Sigmoid colon (tissue), 7 donors: Measurements from ENCODE around the gene NT5C1B. TPM values are rescaled to one million over a fixed set of nuclear protein-coding genes. Genes with fewer than 3 reads are reported as not detected.
A peak's percentile ranks its signal among the peaks of the same experiment; 100 is the strongest.

ENCODE experiments used
- DNase-seq: peaks from one replicate; pipeline ENCODE4 v3.0.0-alpha.2; 2019
- H3K27ac ChIP-seq, 4 donors: fragments of 200-600 bp; sonication (generic); one replicate each; pipeline ENCODE4 v1.5.1; 2016 to 2019; ENCODE audit warnings: mild to moderate bottlenecking in 1 of 4
- H3K27me3 ChIP-seq, 3 donors: fragments of 200-600 bp; sonication (generic); one replicate each; pipeline ENCODE4 v1.5.1; 2019; ENCODE audit warnings: mild to moderate bottlenecking in 1 of 3
- H3K36me3 ChIP-seq, 4 donors: fragments of 200-600 bp; sonication (generic); one replicate each; pipeline ENCODE4 v1.5.1; 2016 to 2019
- H3K4me1 ChIP-seq, 4 donors: fragments of 200-600 bp; sonication (generic); one replicate each; pipeline ENCODE4 v1.5.1; 2017 to 2019
- H3K4me3 ChIP-seq, 4 donors: fragments of 200-600 bp; sonication (generic); one replicate each; pipeline ENCODE4 v1.5.1; 2017 to 2019; ENCODE audit warnings: mild to moderate bottlenecking in 2 of 4, moderate library complexity in 1 of 4
- H3K9me3 ChIP-seq, 4 donors: fragments of 200-600 bp in 3 of 4; sonication (generic) in 3 of 4; one replicate each; pipeline versions ENCODE4 v1.5.1 to v1.6.1; 2013 to 2019
- EP300 ChIP-seq, 4 donors: sonication (generic); formaldehyde crosslinking; IDR thresholded peaks; one replicate each; pipeline ENCODE4 v1.6.1; 2017; ENCODE audit warnings: antibody characterized with exemption in 4 of 4
- POLR2A ChIP-seq, 2 donors: fragments of 450-650 bp; IDR thresholded peaks; one replicate each; pipeline ENCODE4 v1.6.1; 2016; ENCODE audit warnings: antibody characterized with exemption in 2 of 2, mild to moderate bottlenecking in 2 of 2, moderate library complexity in 2 of 2
- POLR2AphosphoS5 ChIP-seq, 4 donors: sonication (generic); formaldehyde crosslinking; IDR thresholded peaks; one replicate each; pipeline ENCODE4 v1.6.1; 2017; ENCODE audit warnings: antibody characterized with exemption in 4 of 4
- WGBS, 2 donors: extraction: QIAGEN DNeasy Blood & Tissue Kit; methylation state at CpG; one replicate each; pipeline ENCODE4 v1.1.7; 2013; 5-methylcytosine and 5-hydroxymethylcytosine counted together
- intact Hi-C: fragments of 100-400 bp; cut with DNase I; formaldehyde crosslinking; loops from one replicate; pipeline ENCODE4 v1.15.1; 2023
- polyA plus RNA-seq, 3 donors: library from polyadenylated mRNA; stranded (reverse); fragments of 200-250 nt; gene quantifications; one replicate each; pipeline ENCODE4 v1.2.3, GENCODE V29; 2013
- total RNA-seq, 4 donors: library from RNA; depleted of rRNA; stranded (reverse); fragments of >200 nt; gene quantifications; one replicate each; pipeline ENCODE4 v1.1.0, GENCODE V29; 2016
- TF ChIP-seq, protein P1 (sequence below), 4 experiments: fragments of 450-650 bp in 3 of 4; fragments of 200-600 bp in 1 of 4; IDR thresholded peaks; one replicate each; pipeline ENCODE4 v1.5.1; 2016 to 2019; ENCODE audit warnings: antibody characterized with exemption in 4 of 4, mild to moderate bottlenecking in 3 of 4, moderate library complexity in 2 of 4
- donor health status: healthy with polysubstance abuse.
- donor health status: Bipolar disorder and iron deficiency.
- donor health status: healthy.

Gene NT5C1B
- total and polyA plus RNA-seq, 7 donors: not detected

DNA sequence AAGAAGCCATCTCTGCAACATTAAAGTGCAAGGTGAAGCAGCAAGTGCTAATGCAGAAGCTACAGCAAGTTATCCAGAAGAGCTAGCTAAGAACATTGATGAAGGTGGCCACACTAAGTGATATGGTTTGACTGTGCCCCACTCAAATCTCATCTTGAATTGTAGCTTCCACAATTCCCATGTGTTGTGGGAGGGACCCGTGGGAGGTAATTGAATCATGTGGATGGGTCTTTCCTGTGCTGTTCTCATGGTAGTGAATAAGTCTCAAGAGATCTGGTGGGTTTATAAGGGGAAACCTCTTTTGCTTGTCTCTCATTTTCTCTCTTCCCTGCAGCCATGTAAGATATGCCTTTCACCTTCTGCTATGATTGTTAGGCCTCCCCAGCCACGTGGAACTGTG, 40.3 kb downstream of the NT5C1B start:
- TF ChIP-seq, protein P1, sequence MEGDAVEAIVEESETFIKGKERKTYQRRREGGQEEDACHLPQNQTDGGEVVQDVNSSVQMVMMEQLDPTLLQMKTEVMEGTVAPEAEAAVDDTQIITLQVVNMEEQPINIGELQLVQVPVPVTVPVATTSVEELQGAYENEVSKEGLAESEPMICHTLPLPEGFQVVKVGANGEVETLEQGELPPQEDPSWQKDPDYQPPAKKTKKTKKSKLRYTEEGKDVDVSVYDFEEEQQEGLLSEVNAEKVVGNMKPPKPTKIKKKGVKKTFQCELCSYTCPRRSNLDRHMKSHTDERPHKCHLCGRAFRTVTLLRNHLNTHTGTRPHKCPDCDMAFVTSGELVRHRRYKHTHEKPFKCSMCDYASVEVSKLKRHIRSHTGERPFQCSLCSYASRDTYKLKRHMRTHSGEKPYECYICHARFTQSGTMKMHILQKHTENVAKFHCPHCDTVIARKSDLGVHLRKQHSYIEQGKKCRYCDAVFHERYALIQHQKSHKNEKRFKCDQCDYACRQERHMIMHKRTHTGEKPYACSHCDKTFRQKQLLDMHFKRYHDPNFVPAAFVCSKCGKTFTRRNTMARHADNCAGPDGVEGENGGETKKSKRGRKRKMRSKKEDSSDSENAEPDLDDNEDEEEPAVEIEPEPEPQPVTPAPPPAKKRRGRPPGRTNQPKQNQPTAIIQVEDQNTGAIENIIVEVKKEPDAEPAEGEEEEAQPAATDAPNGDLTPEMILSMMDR (IDR thresholded peaks at IDR 0.05): no peak
- no peak for TF ChIP-seq POLR2A (IDR thresholded peaks at IDR 0.05)
- TF ChIP-seq EP300 (IDR thresholded peaks at IDR 0.05): no peak
- TF ChIP-seq POLR2AphosphoS5 (IDR thresholded peaks at IDR 0.05): no peak
- Histone ChIP-seq H3K4me3 (no peak overlapping the region), H3K4me1 (peaks cover 0 to 26% (median 11%) of the 10 kb centered on the region in 4 donors), H3K9me3 (no peaks in the 10 kb centered on the region), H3K36me3 (peaks cover 0 to 2% (median 0%) of the 10 kb centered on the region in 4 donors), H3K27ac (no peak overlapping the region), H3K27me3 (no peaks in the 10 kb centered on the region)
- intact Hi-C loops: no loop called here
- WGBS, 2 donors: 83 to 91% methylated on average over 2 of the region's 2 CpGs
- DNase-seq: no peak

DNA sequence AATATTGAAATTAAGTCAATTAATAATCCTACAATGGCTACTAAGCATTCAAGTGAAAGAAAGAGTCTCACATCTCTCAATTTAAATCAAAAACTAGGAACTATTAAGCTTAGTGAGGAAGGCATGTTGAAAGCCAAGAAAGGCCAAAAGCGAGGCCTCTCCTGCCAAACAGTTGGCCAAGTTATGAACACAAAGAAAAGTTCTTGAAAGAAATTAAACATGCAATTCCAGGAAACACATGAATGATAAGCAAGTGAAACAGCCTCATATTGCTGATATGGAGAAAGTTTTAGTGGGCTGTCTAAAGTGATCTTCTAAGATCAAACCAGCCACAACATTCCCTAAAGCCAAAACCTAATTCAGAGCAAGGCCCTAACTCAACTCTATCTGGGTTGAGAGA, 40.7 kb downstream of the NT5C1B start:
- DNase-seq: no peak
- TF ChIP-seq, protein P1 (IDR thresholded peaks at IDR 0.05): no peak
- TF ChIP-seq POLR2A (IDR thresholded peaks at IDR 0.05) (no peak), EP300 (IDR thresholded peaks at IDR 0.05) (no peak), POLR2AphosphoS5 (IDR thresholded peaks at IDR 0.05) (no peak)
- WGBS, 2 donors: 91 to 94% methylated on average over 1 of the region's 1 CpG
- Histone ChIP-seq H3K36me3 (no peaks in the 10 kb centered on the region), H3K9me3 (no peaks in the 10 kb centered on the region), H3K27me3 (no peaks in the 10 kb centered on the region), H3K4me1 (peaks cover 0 to 26% (median 11%) of the 10 kb centered on the region in 4 donors), H3K27ac (no peak overlapping the region), H3K4me3 (no peak overlapping the region)
- intact Hi-C loops: no loop called here

DNA sequence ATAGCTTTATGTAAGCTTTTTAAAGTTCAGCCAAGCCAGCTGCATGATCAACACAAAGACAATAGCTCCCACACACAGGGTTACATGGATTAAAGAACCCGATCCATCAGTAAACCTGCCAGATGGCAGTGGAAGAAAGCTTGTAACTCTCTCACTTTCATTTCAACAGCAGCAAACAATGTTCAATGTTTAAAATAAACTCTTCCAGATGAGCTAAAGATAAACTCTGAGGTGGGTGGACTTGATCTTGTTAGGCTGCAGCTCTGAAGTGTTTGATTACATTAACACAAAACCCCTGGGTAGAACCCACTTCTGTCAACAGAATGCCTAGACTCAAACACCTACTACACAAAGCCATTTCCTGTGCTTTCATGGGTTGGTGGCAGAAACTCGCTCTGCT, 42.8 kb downstream of the NT5C1B start:
- H3K27ac ChIP-seq: peak overlapping the region in 1 of 4 donors; percentile 10
- no peak for DNase-seq
- no peak for TF ChIP-seq POLR2A (IDR thresholded peaks at IDR 0.05)
- no peaks in the 10 kb centered on the region for H3K27me3 ChIP-seq
- peaks cover 0 to 17% (median 5%) of the 10 kb centered on the region in 4 donors for H3K4me1 ChIP-seq
- 63 to 77% methylated on average over 2 of the region's 2 CpGs for WGBS, 2 donors
- H3K9me3 ChIP-seq: no peaks in the 10 kb centered on the region
- intact Hi-C loops: no loop called here
- no peaks in the 10 kb centered on the region for H3K36me3 ChIP-seq
- no peak overlapping the region for H3K4me3 ChIP-seq

DNA sequence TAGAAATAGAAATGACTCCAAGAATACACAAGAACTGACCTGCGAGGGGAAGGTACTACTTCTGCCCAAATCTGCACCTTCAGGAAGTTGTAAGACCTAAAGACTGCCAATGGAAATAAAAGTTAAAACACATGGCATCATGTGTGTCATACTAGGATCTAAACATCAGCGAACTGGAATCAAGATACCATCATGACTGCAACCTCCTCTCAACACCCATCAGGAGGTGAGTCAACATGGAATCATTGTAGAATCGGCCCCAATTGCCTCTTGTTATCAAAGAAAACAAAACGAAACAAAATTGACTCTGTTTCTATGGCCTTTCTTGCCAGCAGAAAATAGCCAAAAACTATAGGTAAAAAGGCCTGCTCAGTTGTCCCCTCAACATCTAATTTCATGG, 44.0 kb downstream of the NT5C1B start:
- Histone ChIP-seq H3K27ac (no peak overlapping the region), H3K9me3 (no peaks in the 10 kb centered on the region), H3K27me3 (no peaks in the 10 kb centered on the region), H3K4me3 (no peak overlapping the region), H3K36me3 (no peaks in the 10 kb centered on the region), H3K4me1 (peaks cover 0 to 13% (median 5%) of the 10 kb centered on the region in 4 donors)
- TF ChIP-seq POLR2AphosphoS5 (IDR thresholded peaks at IDR 0.05) (no peak), POLR2A (IDR thresholded peaks at IDR 0.05) (no peak), EP300 (IDR thresholded peaks at IDR 0.05) (no peak)
- TF ChIP-seq, protein P1 (IDR thresholded peaks at IDR 0.05): no peak
- intact Hi-C loops: no loop called here
- whole genome bisulfite sequencing, 2 donors: 85 to 89% methylated on average over 4 of the region's 4 CpGs
- DNase-seq: no peak

DNA sequence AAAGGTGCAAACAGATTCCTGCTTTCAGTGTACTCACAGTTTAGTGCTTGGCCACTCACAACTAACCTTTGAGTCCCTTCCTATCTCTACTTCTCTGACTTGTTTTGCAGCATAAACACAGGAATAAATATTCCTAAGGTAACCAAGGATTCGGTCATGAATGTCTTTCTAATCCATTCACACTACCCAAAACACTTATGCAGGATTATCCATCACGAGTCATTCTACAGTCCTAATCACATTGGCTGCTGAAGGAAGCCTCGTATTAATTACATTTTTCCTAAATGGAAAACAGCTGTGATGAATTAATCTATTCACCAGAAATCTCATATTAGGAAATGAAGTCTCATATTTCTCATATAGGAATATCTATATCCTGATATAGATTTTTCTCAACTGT, 45.2 kb downstream of the NT5C1B start:
- 87 to 88% methylated on average over 3 of the region's 3 CpGs for WGBS, 2 donors
- H3K4me1 ChIP-seq: peaks cover 0 to 13% (median 5%) of the 10 kb centered on the region in 4 donors
- H3K36me3 ChIP-seq: no peaks in the 10 kb centered on the region
- intact Hi-C loops: no loop called here
- no peaks in the 10 kb centered on the region for H3K9me3 ChIP-seq
- no peak overlapping the region for H3K27ac ChIP-seq
- no peaks in the 10 kb centered on the region for H3K27me3 ChIP-seq
- no peak for DNase-seq
- TF ChIP-seq POLR2A (IDR thresholded peaks at IDR 0.05) (no peak), POLR2AphosphoS5 (IDR thresholded peaks at IDR 0.05) (no peak), EP300 (IDR thresholded peaks at IDR 0.05) (no peak)
- TF ChIP-seq, protein P1 (IDR thresholded peaks at IDR 0.05): no peak
- no peak overlapping the region for H3K4me3 ChIP-seq
